B cell (primary cell): ENCODE measurements around the gene TP63. TPM values are rescaled to one million over a fixed set of nuclear protein-coding genes. Genes with fewer than 3 reads are reported as not detected.

Source experiments
- ATAC-seq: fragments of 200-7000 bp; cut with Tn5 transposase; one replicate; pipeline ENCODE4 v1.10.0; 2021; ENCODE audit warnings: low read depth, mild to moderate bottlenecking, moderate number of reproducible peaks, moderate library complexity
- CTCF ChIA-PET: fragments of 350-600 bp; sonication (Branson Sonifier 250); formaldehyde crosslinking; loops from one replicate; lab custom pipeline; 2021; ENCODE audit warnings: antibody characterized with exemption, inconsistent platforms; lab: Charles Lee
- POLR2A ChIA-PET: fragments of 350-600 bp; sonication (Branson Sonifier 250); formaldehyde crosslinking; loops from one replicate; lab custom pipeline; 2021; ENCODE audit warnings: antibody characterized with exemption; lab: Charles Lee
- DNase-seq: peaks from one replicate; pipeline ENCODE4 v3.0.0; 2013
- H2AFZ ChIP-seq: 2 replicates; pipeline ENCODE4 v1.6.1; 2012; ENCODE audit warnings: mild to moderate bottlenecking, low read depth, low read length; ENCODE audit not compliant: insufficient read depth, poor library complexity, severe bottlenecking
- H3K27ac ChIP-seq, 2 donors: 1 replicate in 1 of 2; 2 replicates in 1 of 2; pipeline ENCODE4 v1.5.1; 2012 to 2013; ENCODE audit warnings: low read length in 2 of 2, mild to moderate bottlenecking in 2 of 2, moderate library complexity in 1 of 2
- H3K27me3 ChIP-seq, 4 experiments: fragments of 200-600 bp in 1 of 4; sonication (generic) in 1 of 4; replicated peaks in 1 of 4; 1 replicate in 2 of 4; 2 replicates in 2 of 4; pipeline versions ENCODE4 v1.6.1 to v1.7.0; 2013 to 2016; ENCODE audit warnings: low read length in 3 of 4, mild to moderate bottlenecking in 2 of 4, mixed read lengths in 1 of 4, moderate library complexity in 1 of 4; ENCODE audit not compliant: insufficient read depth in 4 of 4, control insufficient read depth in 3 of 4; ENCODE audit errors: control extremely low read depth in 1 of 4
- H3K36me3 ChIP-seq, 2 experiments: replicated peaks in 1 of 2; 1 replicate in 1 of 2; 2 replicates in 1 of 2; pipeline versions ENCODE4 v1.6.1 to v1.7.1; 2013; ENCODE audit warnings: low read length in 1 of 2; ENCODE audit not compliant: insufficient read depth in 2 of 2, control insufficient read depth in 1 of 2; ENCODE audit errors: control extremely low read depth in 1 of 2, extremely low read depth in 1 of 2
- H3K4me1 ChIP-seq, 2 donors: fragments of 200-600 bp in 1 of 2; sonication (generic) in 1 of 2; 1 replicate in 1 of 2; 2 replicates in 1 of 2; pipeline versions ENCODE4 v1.5.1 to v1.6.1; 2013 to 2017; ENCODE audit warnings: low read length in 2 of 2; ENCODE audit not compliant: control insufficient read depth in 2 of 2, insufficient read depth in 2 of 2
- H3K4me2 ChIP-seq: replicated peaks from 2 replicates; pipeline ENCODE3; 2012; ENCODE audit warnings: mild to moderate bottlenecking, low read depth, low read length; ENCODE audit not compliant: poor library complexity, severe bottlenecking
- H3K4me3 ChIP-seq, 5 experiments: fragments of 200-600 bp in 1 of 5; sonication (generic) in 1 of 5; 1 replicate in 3 of 5; 2 replicates in 2 of 5; pipeline versions ENCODE4 v1.5.1 to v1.7.0; 2011 to 2016; ENCODE audit warnings: low read length in 4 of 5, mild to moderate bottlenecking in 4 of 5, low read depth in 2 of 5, control low read depth in 1 of 5, moderate library complexity in 1 of 5; ENCODE audit not compliant: insufficient read depth in 1 of 5; ENCODE audit errors: control extremely low read depth in 1 of 5, extremely low read depth in 1 of 5
- H3K79me2 ChIP-seq: fragments of 200-600 bp; sonication (generic); one replicate; pipeline ENCODE4 v1.6.0; 2016; ENCODE audit warnings: low read length; ENCODE audit not compliant: control insufficient read depth, insufficient read depth
- H3K9ac ChIP-seq: fragments of 200-600 bp; sonication (generic); 2 replicates; pipeline ENCODE4 v1.6.1; 2017; ENCODE audit warnings: mild to moderate bottlenecking, low read length, moderate library complexity
- H3K9me3 ChIP-seq, 3 donors: one replicate each; pipeline versions ENCODE4 v1.6.1 to v1.7.1; 2013; ENCODE audit warnings: low read length in 2 of 3; ENCODE audit not compliant: control insufficient read depth in 2 of 3, insufficient read depth in 1 of 3; ENCODE audit errors: control extremely low read depth in 1 of 3
- H4K20me1 ChIP-seq: 2 replicates; pipeline ENCODE4 v1.6.0; 2012; ENCODE audit warnings: mild to moderate bottlenecking, low read length; ENCODE audit not compliant: insufficient read depth, control insufficient read depth, poor library complexity, severe bottlenecking
- H3K27ac Mint-ChIP-seq: one replicate; pipeline ENCODE4 v1.8.0; 2021; ENCODE audit warnings: mixed read lengths
- H3K27me3 Mint-ChIP-seq: one replicate; pipeline ENCODE4 v1.8.0; 2021; ENCODE audit warnings: mixed read lengths
- H3K4me1 Mint-ChIP-seq: one replicate; pipeline ENCODE4 v1.8.0; 2021; ENCODE audit warnings: mixed read lengths
- H3K4me3 Mint-ChIP-seq: one replicate; pipeline ENCODE4 v1.8.0; 2021; ENCODE audit warnings: mixed read lengths
- H3K9me3 Mint-ChIP-seq: one replicate; pipeline ENCODE4 v1.8.0; 2022; ENCODE audit warnings: mixed read lengths; ENCODE audit not compliant: insufficient read depth
- EZH2 ChIP-seq: IDR thresholded peaks from 2 replicates; pipeline ENCODE4 v1.6.1; 2012; ENCODE audit warnings: borderline replicate concordance, low read depth, mild to moderate bottlenecking, moderate library complexity, low read length; ENCODE audit not compliant: insufficient read depth, poor library complexity, severe bottlenecking
- WGBS: methylation state at CpG from one replicate; pipeline ENCODE4 v1.1.5; 2013; ENCODE audit warnings: missing lambda C conversion rate; ENCODE audit not compliant: insufficient coverage; 5-methylcytosine and 5-hydroxymethylcytosine counted together
- intact Hi-C: fragments of 100-400 bp; cut with micrococcal nuclease; formaldehyde crosslinking; loops from one replicate; pipeline ENCODE4 v1.10.0; 2022
- polyA plus RNA-seq: library from polyadenylated mRNA; depleted of rRNA; stranded (reverse); fragments of >200 nt; gene quantifications from 2 replicates; pipeline ENCODE4 v1.2.3, GENCODE V29; 2012
- total RNA-seq, 2 donors: library from RNA; stranded (reverse); fragments of 120-200 nt in 1 of 2; gene quantifications; 1 replicate in 1 of 2; 2 replicates in 1 of 2; pipeline versions ENCODE4 v1.2.3 to v1.2.4, GENCODE V29; 2013 to 2022
- TF ChIP-seq, protein P1 (sequence below): fragments of 200-600 bp; IDR thresholded peaks from one replicate; pipeline ENCODE4 v1.8.0; 2022; ENCODE audit warnings: antibody characterized with exemption, mild to moderate bottlenecking

TP63 gene
- total and polyA plus RNA-seq, 2 donors (not counting 1 experiment from before 2014, with no cell fraction given) = 1.2 to 2.0 TPM

DNA sequence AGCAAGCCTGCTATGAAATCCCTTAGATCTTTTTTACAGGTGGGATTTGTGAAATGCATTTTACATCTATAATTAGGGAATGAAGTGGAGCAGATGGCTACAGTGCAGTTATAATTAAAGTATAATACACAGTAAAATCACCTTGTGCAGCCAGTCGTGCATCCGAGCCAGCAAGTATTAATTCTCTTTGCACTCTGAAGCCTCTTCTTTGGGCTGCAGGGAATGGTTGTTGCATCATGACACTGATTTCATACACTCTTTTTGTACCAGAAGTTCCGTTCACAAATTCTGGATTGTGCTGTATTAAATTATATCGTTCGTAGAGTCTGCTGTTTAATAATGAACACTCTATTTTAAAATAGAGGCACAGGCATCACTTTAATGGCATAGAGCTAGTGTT, 28.7 kb upstream of the TP63 start:
- no peak overlapping the region for H3K4me3 Mint-ChIP-seq
- Histone ChIP-seq H3K9ac (no peak overlapping the region), H3K4me2 (no peak overlapping the region), H4K20me1 (no peaks in the 10 kb centered on the region), H3K27ac (no peak overlapping the region), H3K4me3 (no peak overlapping the region), H3K4me1 (no peaks in the 10 kb centered on the region), H2AFZ (no peak overlapping the region), H3K9me3 (peaks cover 0 to 4% (median 0%) of the 10 kb centered on the region in 3 donors), H3K36me3 (no peaks in the 10 kb centered on the region), H3K79me2 (no peaks in the 10 kb centered on the region), H3K27me3 (no peaks in the 10 kb centered on the region)
- peaks cover 4% of the 10 kb centered on the region for H3K9me3 Mint-ChIP-seq
- TF ChIP-seq, protein P1, sequence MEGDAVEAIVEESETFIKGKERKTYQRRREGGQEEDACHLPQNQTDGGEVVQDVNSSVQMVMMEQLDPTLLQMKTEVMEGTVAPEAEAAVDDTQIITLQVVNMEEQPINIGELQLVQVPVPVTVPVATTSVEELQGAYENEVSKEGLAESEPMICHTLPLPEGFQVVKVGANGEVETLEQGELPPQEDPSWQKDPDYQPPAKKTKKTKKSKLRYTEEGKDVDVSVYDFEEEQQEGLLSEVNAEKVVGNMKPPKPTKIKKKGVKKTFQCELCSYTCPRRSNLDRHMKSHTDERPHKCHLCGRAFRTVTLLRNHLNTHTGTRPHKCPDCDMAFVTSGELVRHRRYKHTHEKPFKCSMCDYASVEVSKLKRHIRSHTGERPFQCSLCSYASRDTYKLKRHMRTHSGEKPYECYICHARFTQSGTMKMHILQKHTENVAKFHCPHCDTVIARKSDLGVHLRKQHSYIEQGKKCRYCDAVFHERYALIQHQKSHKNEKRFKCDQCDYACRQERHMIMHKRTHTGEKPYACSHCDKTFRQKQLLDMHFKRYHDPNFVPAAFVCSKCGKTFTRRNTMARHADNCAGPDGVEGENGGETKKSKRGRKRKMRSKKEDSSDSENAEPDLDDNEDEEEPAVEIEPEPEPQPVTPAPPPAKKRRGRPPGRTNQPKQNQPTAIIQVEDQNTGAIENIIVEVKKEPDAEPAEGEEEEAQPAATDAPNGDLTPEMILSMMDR = no peak
- no peak for TF ChIP-seq EZH2
- ATAC-seq = no peak
- intact Hi-C loops = no loop called here
- no peak for DNase-seq
- ChIA-PET POLR2A (no interaction called here), CTCF (no interaction called here)
- H3K27me3 Mint-ChIP-seq = no peaks in the 10 kb centered on the region
- H3K27ac Mint-ChIP-seq = no peak overlapping the region
- H3K4me1 Mint-ChIP-seq = no peaks in the 10 kb centered on the region
- WGBS = no CpG with 5 or more reads among the region's 5 CpGs

GRCh38 chr3:189605717-189606116, 25.5 kb upstream of the TP63 start:
- CTCF ChIA-PET = no interaction called here
- Histone ChIP-seq H3K27ac (no peak overlapping the region), H3K4me2 (no peak overlapping the region), H4K20me1 (no peaks in the 10 kb centered on the region), H3K4me1 (no peaks in the 10 kb centered on the region), H3K36me3 (no peaks in the 10 kb centered on the region), H2AFZ (no peak overlapping the region), H3K9me3 (peaks cover 0 to 4% (median 0%) of the 10 kb centered on the region in 3 donors), H3K27me3 (no peaks in the 10 kb centered on the region), H3K4me3 (no peak overlapping the region), H3K79me2 (no peaks in the 10 kb centered on the region), H3K9ac (no peak overlapping the region)
- no peak for DNase-seq
- TF ChIP-seq, protein P1 = no peak
- no peak for TF ChIP-seq EZH2
- POLR2A ChIA-PET = no interaction called here
- no peak for ATAC-seq
- H3K9me3 Mint-ChIP-seq = peaks cover 7% of the 10 kb centered on the region
- no peak overlapping the region for H3K4me3 Mint-ChIP-seq
- no CpG with 5 or more reads among the region's 2 CpGs for WGBS
- H3K27ac Mint-ChIP-seq = no peak overlapping the region
- intact Hi-C loops = no loop called here
- H3K4me1 Mint-ChIP-seq = no peaks in the 10 kb centered on the region
- no peaks in the 10 kb centered on the region for H3K27me3 Mint-ChIP-seq
